GM18867 (cell line): Measurements from ENCODE around the gene RBM25.

Source experiments
- ATAC-seq: cut with Tn5 transposase; IDR thresholded peaks from one replicate; pipeline ENCODE4 v1.9.1; 2021; ENCODE audit warnings: mild to moderate bottlenecking, moderate library complexity; ENCODE audit not compliant: unreplicated experiment

The RBM25 gene

GRCh38 chr14:73102806-73103497 is 44.6 kb downstream of the RBM25 start:
- ATAC-seq: no peak

GRCh38 chr14:73105050-73105449 is 46.7 kb downstream of the RBM25 start:
- no peak for ATAC-seq

- ATAC-seq: no peak
Measured at GRCh38 chr14:73105727-73106126, 47.4 kb downstream of the RBM25 start.

- ATAC-seq: no peak
Measured at GRCh38 chr14:73116079-73116665, 57.8 kb downstream of the RBM25 start.

- no peak for ATAC-seq
Measured at GRCh38 chr14:73124180-73124894, 66.0 kb downstream of the RBM25 start.

- ATAC-seq: no peak
Measured at GRCh38 chr14:73125169-73125588, 66.8 kb downstream of the RBM25 start.

- no peak for ATAC-seq
Measured at GRCh38 chr14:73125746-73126145, 67.4 kb downstream of the RBM25 start.

GRCh38 chr14:73133795-73134194 is 75.5 kb downstream of the RBM25 start:
- no peak for ATAC-seq

GRCh38 chr14:73136085-73136386 is 77.7 kb downstream of the RBM25 start:
- no peak for ATAC-seq

- peak; percentile 92 for ATAC-seq
Measured at GRCh38 chr14:73136387-73137225, 78.3 kb downstream of the RBM25 start, which contains the start of gene PSEN1. Gene PSEN1 (plus strand): TSS chr14:73136507. CDS start chr14:73148020, 11,513 bp downstream.

- ATAC-seq: no peak
Measured at GRCh38 chr14:73140811-73141323, 82.5 kb downstream of the RBM25 start.

GRCh38 chr14:73142216-73142615 is 83.9 kb downstream of the RBM25 start:
- ATAC-seq: no peak

- ATAC-seq: no peak
Measured at GRCh38 chr14:73143003-73143402, 84.7 kb downstream of the RBM25 start.

GRCh38 chr14:73143617-73144016 is 85.3 kb downstream of the RBM25 start:
- no peak for ATAC-seq

GRCh38 chr14:73145371-73145770 is 87.0 kb downstream of the RBM25 start:
- ATAC-seq: no peak

- ATAC-seq: no peak
Measured at GRCh38 chr14:73146111-73146510, 87.8 kb downstream of the RBM25 start.

- no peak for ATAC-seq
Measured at GRCh38 chr14:73149753-73150152, 91.4 kb downstream of the RBM25 start.

GRCh38 chr14:73153272-73153671 is 94.9 kb downstream of the RBM25 start:
- ATAC-seq: no peak

- no peak for ATAC-seq
Measured at GRCh38 chr14:73162251-73162650, 103.9 kb downstream of the RBM25 start.

- no peak for ATAC-seq
Measured at GRCh38 chr14:73166399-73166798, 108.1 kb downstream of the RBM25 start.

- no peak for ATAC-seq
Measured at GRCh38 chr14:73167727-73168126, 109.4 kb downstream of the RBM25 start.
